Raji (cell line): ENCODE results near the gene GPSM1.

Experiments used
- POLR2A ChIP-seq: IDR thresholded peaks from 2 replicates; pipeline ENCODE4 v1.6.1; 2011; ENCODE audit warnings: low read depth, low read length, control low read depth; ENCODE audit not compliant: insufficient read depth

The GPSM1 gene

GRCh38 chr9:136308006-136308701 lies 19.2 kb upstream of the GPSM1 start:
- no peak for TF ChIP-seq POLR2A

- no peak for TF ChIP-seq POLR2A
Measured at GRCh38 chr9:136308702-136309053, 18.7 kb upstream of the GPSM1 start.

- TF ChIP-seq POLR2A = no peak
Measured at GRCh38 chr9:136309101-136309801, 18.1 kb upstream of the GPSM1 start.

- TF ChIP-seq POLR2A = no peak
Measured at GRCh38 chr9:136309806-136310220, 17.5 kb upstream of the GPSM1 start.

GRCh38 chr9:136310273-136311030 lies 16.9 kb upstream of the GPSM1 start:
- no peak for TF ChIP-seq POLR2A

- no peak for TF ChIP-seq POLR2A
Measured at GRCh38 chr9:136311051-136312008, 16.0 kb upstream of the GPSM1 start.

- TF ChIP-seq POLR2A = no peak
Measured at GRCh38 chr9:136312009-136312375, 15.3 kb upstream of the GPSM1 start.

GRCh38 chr9:136312436-136312835 lies 14.9 kb upstream of the GPSM1 start:
- no peak for TF ChIP-seq POLR2A

GRCh38 chr9:136313111-136314055 lies 14.0 kb upstream of the GPSM1 start:
- no peak for TF ChIP-seq POLR2A

- no peak for TF ChIP-seq POLR2A
Measured at GRCh38 chr9:136314056-136314416, 13.3 kb upstream of the GPSM1 start.

- TF ChIP-seq POLR2A = no peak
Measured at GRCh38 chr9:136314944-136315343, 12.4 kb upstream of the GPSM1 start.

- TF ChIP-seq POLR2A = no peak
Measured at GRCh38 chr9:136316271-136316751, 11.0 kb upstream of the GPSM1 start.

- no peak for TF ChIP-seq POLR2A
Measured at GRCh38 chr9:136316896-136317676, 10.3 kb upstream of the GPSM1 start.
